GM18511 (cell line): ENCODE data around the gene GIPC1.
"Not testable (repeated sequence)": the region's sequence is repeated elsewhere in the genome, so short reads cannot be mapped to it uniquely, and the experiment has no call there.

Source experiments
- ATAC-seq: cut with Tn5 transposase; IDR thresholded peaks from one replicate; pipeline ENCODE4 v1.9.1; 2021; ENCODE audit warnings: mild to moderate bottlenecking, moderate library complexity; ENCODE audit not compliant: unreplicated experiment

The GIPC1 gene

GRCh38 chr19:14519245-14519859 is 23.4 kb upstream of the GIPC1 start:
- ATAC-seq: no peak

GRCh38 chr19:14517840-14518505 is 22.0 kb upstream of the GIPC1 start, which contains the start of gene DNAJB1:
Gene DNAJB1 (minus strand): TSS chr19:14518397. CDS start chr19:14518349, 48 bp downstream.
- peak; percentile 69 for ATAC-seq

GRCh38 chr19:14517446-14517839 is 21.5 kb upstream of the GIPC1 start:
- ATAC-seq: peak; percentile 1

- no peak for ATAC-seq
These were observed 21.0 kb upstream of the GIPC1 start for GRCh38 chr19:14516746-14517438.

- no peak for ATAC-seq
These were observed 20.2 kb upstream of the GIPC1 start for GRCh38 chr19:14516048-14516534.

- no peak for ATAC-seq
These were observed 19.6 kb upstream of the GIPC1 start for GRCh38 chr19:14515501-14516047.

- no peak for ATAC-seq
These were observed 18.4 kb upstream of the GIPC1 start for GRCh38 chr19:14514215-14514863.

- ATAC-seq: no peak
These were observed 16.6 kb upstream of the GIPC1 start for GRCh38 chr19:14512406-14512961.

- no peak for ATAC-seq
These were observed 15.3 kb upstream of the GIPC1 start for GRCh38 chr19:14511229-14511593.

- no peak for ATAC-seq
These were observed 14.6 kb upstream of the GIPC1 start for GRCh38 chr19:14510311-14511228.

- ATAC-seq: no peak
These were observed 12.0 kb upstream of the GIPC1 start for GRCh38 chr19:14507704-14508542.

- no peak for ATAC-seq
These were observed 9.7 kb upstream of the GIPC1 start for GRCh38 chr19:14505488-14506239.

- not testable (repeated sequence) for ATAC-seq
These were observed 8.6 kb upstream of the GIPC1 start for GRCh38 chr19:14504575-14504974.

- ATAC-seq: no peak
These were observed 7.4 kb upstream of the GIPC1 start for GRCh38 chr19:14503285-14503684.

- ATAC-seq: no peak
These were observed 6.6 kb upstream of the GIPC1 start for GRCh38 chr19:14502334-14503092.

GRCh38 chr19:14497228-14497921 is 1.4 kb upstream of the GIPC1 start:
- ATAC-seq: no peak

- no peak for ATAC-seq
These were observed 904 bp upstream of the GIPC1 start for GRCh38 chr19:14496834-14497227.
